Measurements from ENCODE around the gene NEU2.

DNA sequence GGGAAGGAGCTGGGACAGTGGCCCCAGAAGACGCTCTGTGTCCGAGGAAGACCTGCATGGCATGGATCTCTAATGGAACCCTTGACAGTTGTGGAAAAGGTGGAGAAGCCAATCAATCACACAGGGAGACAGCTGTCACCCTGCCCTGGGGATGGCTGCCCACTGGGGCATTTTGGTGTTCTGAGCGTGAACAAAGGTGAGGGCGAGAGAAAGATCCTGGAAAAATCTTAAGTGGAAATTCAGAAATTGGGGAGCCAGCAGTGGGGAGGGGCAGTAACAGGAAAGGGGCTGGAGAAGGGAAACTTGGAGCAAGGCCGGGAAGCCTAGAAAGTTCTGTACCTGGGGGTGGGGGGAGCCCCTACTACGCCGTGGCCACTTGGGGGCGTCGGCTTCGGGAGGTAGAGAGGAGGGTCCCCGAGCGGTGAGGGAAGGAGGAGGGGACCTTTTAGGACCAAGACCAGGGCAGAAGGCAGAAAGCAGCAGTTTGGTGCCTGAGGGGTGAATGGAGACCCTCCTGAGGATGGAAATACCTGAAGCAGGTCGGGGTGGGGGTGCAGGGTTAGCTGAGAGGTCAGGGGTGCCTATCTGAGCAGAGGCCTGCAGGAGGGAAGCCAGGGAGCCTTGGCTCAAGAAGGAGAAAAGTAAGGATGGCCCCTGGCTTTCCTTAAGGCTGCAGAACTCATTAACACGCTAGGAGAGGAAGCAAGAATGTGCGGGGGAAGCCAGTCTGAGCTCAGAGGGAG, 49.4 kb upstream of the NEU2 start:
- no peak for TF ChIP-seq EP300 (IDR thresholded peaks at IDR 0.05; ENCODE audit: borderline replicate concordance in 1 of 2, control insufficient read depth in 1 of 2, low read depth in 2 of 2, low read length in 2 of 2)
- no peak for TF ChIP-seq STAT3 (IDR thresholded peaks at IDR 0.05; ENCODE audit: low read depth, low read length)
- TF ChIP-seq CREB1 (IDR thresholded peaks at IDR 0.05; ENCODE audit: low read depth) = no peak
- TF ChIP-seq FOXM1 (IDR thresholded peaks at IDR 0.05; ENCODE audit: low read depth, low read length) = no peak
- TF ChIP-seq, protein P1, sequence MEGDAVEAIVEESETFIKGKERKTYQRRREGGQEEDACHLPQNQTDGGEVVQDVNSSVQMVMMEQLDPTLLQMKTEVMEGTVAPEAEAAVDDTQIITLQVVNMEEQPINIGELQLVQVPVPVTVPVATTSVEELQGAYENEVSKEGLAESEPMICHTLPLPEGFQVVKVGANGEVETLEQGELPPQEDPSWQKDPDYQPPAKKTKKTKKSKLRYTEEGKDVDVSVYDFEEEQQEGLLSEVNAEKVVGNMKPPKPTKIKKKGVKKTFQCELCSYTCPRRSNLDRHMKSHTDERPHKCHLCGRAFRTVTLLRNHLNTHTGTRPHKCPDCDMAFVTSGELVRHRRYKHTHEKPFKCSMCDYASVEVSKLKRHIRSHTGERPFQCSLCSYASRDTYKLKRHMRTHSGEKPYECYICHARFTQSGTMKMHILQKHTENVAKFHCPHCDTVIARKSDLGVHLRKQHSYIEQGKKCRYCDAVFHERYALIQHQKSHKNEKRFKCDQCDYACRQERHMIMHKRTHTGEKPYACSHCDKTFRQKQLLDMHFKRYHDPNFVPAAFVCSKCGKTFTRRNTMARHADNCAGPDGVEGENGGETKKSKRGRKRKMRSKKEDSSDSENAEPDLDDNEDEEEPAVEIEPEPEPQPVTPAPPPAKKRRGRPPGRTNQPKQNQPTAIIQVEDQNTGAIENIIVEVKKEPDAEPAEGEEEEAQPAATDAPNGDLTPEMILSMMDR (IDR thresholded peaks at IDR 0.05 in 2 of 3, conservative IDR thresholded peaks at IDR 0.05 in 1 of 3; ENCODE audit: control insufficient read depth in 2 of 3, extremely low read depth in 1 of 3, insufficient read depth in 1 of 3, low read depth in 3 of 3, low read length in 3 of 3) = no peak
- TF ChIP-seq EZH2 (IDR thresholded peaks at IDR 0.05; ENCODE audit: borderline replicate concordance, control insufficient read depth, low read depth, low read length) = no peak
- no peak for TF ChIP-seq CHD4 (IDR thresholded peaks at IDR 0.05)
- no peak for TF ChIP-seq MXI1 (IDR thresholded peaks at IDR 0.05; ENCODE audit: low read depth, low read length)
- no peak for TF ChIP-seq ZZZ3 (IDR thresholded peaks at IDR 0.05; ENCODE audit: control insufficient read depth, insufficient read length, low read depth)
- TF ChIP-seq SMAD5 (IDR thresholded peaks at IDR 0.05; ENCODE audit: low read depth) = no peak
- no peak for TF ChIP-seq EGR1 (IDR thresholded peaks at IDR 0.05; ENCODE audit: borderline replicate concordance in 1 of 2, low read depth in 2 of 2, low read length in 2 of 2)
- TF ChIP-seq YY1 (IDR thresholded peaks at IDR 0.05; ENCODE audit: low read depth, low read length) = no peak
- TF ChIP-seq IKZF1 (conservative IDR thresholded peaks at IDR 0.05) = no peak
